ENCODE data around the gene DMXL1. TPM values are rescaled to one million over a fixed set of nuclear protein-coding genes. Genes with fewer than 3 reads are reported as not detected.

DMXL1 gene
- total RNA-seq, 1 experiment from 2014 or later = 20.6 TPM

DNA sequence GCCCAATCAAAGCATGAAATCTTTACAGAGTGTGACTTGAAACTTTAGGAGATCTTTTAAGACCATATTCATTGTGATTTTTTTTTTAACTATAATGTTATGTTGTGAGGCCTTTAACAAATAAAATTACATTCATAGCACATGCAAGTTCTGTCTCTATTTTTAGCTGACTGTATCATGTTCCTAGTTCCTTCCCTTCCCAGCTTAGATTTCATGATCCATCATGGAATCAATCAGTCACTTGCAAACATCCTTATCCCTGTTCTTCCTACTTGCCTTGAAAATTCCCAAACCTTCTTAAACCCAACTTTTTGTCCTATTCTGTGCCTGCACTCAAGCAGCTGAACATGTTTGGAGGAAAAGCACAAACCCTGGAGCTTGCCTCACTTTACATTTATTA, 141.8 kb downstream of the DMXL1 start:
- Histone ChIP-seq H3K4me1 (ENCODE audit: insufficient read depth, low read length) (no peaks in the 10 kb centered on the region), H3K79me2 (ENCODE audit: low read length) (no peaks in the 10 kb centered on the region)
- POLR2A ChIA-PET (ENCODE audit: unreplicated experiment) = no interaction called here

DNA sequence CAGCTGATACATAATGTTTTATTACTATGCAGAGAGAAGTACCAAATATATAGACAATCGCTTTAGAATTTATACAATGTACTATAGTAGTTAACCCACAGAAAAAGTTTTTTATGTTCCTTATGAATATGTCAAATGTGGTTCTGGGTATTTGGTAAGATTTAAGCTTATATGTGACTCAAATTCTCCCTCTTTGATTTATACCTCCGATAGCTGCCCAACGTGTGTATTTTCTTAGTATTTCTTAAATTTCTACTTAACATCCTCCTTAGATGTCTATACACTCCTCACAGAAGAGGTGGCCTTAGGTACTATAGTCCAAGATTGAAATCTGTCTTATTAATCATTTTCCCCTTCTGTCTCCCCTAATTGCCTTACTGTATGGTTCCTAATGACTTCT, 146.3 kb downstream of the DMXL1 start:
- POLR2A ChIA-PET (ENCODE audit: unreplicated experiment) = no interaction called here
- CTCF ChIA-PET = no interaction called here
- intact Hi-C loops (cut with micrococcal nuclease) = loop anchor here (5.0 to 10.0 kb wide), 2 partner anchors 45 to 232 kb away; partner anchors contain the start of gene DTWD2

More for the DNA sequence above, 141.8 kb downstream of the DMXL1 start:
- no peaks in the 10 kb centered on the region for H3K27me3 ChIP-seq (ENCODE audit: low read length)
- H3K9me2 ChIP-seq (replicated peaks; ENCODE audit: low read length) = no peaks in the 10 kb centered on the region
- no peak overlapping the region for H3K9ac ChIP-seq (ENCODE audit: low read length)
- no peaks in the 10 kb centered on the region for H3F3A ChIP-seq (ENCODE audit: low read length, unreplicated experiment)
- DNase-seq (no peak), ATAC-seq (no peak)
- no peaks in the 10 kb centered on the region for H3K36me3 ChIP-seq (ENCODE audit: low read depth, low read length)
- no peaks in the 10 kb centered on the region for H4K20me1 ChIP-seq (ENCODE audit: low read length)
- TF ChIP-seq EZH2phosphoT487 (IDR thresholded peaks at IDR 0.05; ENCODE audit: borderline replicate concordance, low read length) (no peak), EZH2 (IDR thresholded peaks at IDR 0.05; ENCODE audit: low read length, unreplicated experiment) (no peak), CTCF (conservative IDR thresholded peaks at IDR 0.05; ENCODE audit: low read depth, low read length) (no peak)
- H3K4me2 ChIP-seq (ENCODE audit: low read length) = no peak overlapping the region
- BruUV-seq (replicated peaks) = no TSS peak
- H3K27ac ChIP-seq (ENCODE audit: low read length) = no peak overlapping the region
- H3K4me3 ChIP-seq (ENCODE audit: low read length) = no peak overlapping the region
- no peaks in the 10 kb centered on the region for H3K9me3 ChIP-seq (ENCODE audit: low read length)
- H2AFZ ChIP-seq (ENCODE audit: low read length) = no peak overlapping the region
- intact Hi-C loops (cut with micrococcal nuclease) = loop anchor here (10.0 kb wide), 1 partner anchor 228 kb away; the partner anchor contains the start of gene DTWD2
- CTCF ChIA-PET = no interaction called here

More for the DNA sequence above, 146.3 kb downstream of the DMXL1 start:
- no peak for TF ChIP-seq CTCF (conservative IDR thresholded peaks at IDR 0.05; ENCODE audit: low read depth, low read length)
- no peak for TF ChIP-seq EZH2 (IDR thresholded peaks at IDR 0.05; ENCODE audit: low read length, unreplicated experiment)
- TF ChIP-seq EZH2phosphoT487 (IDR thresholded peaks at IDR 0.05; ENCODE audit: borderline replicate concordance, low read length) = no peak
- Histone ChIP-seq H3F3A (ENCODE audit: low read length, unreplicated experiment) (no peaks in the 10 kb centered on the region), H3K4me1 (ENCODE audit: insufficient read depth, low read length) (peaks cover 8% of the 10 kb centered on the region), H3K4me3 (ENCODE audit: low read length) (no peak overlapping the region), H4K20me1 (ENCODE audit: low read length) (no peaks in the 10 kb centered on the region), H2AFZ (ENCODE audit: low read length) (no peak overlapping the region), H3K9me3 (ENCODE audit: low read length) (no peaks in the 10 kb centered on the region), H3K27me3 (ENCODE audit: low read length) (no peaks in the 10 kb centered on the region), H3K36me3 (ENCODE audit: low read depth, low read length) (no peaks in the 10 kb centered on the region), H3K9ac (ENCODE audit: low read length) (no peak overlapping the region), H3K27ac (ENCODE audit: low read length) (no peak overlapping the region), H3K4me2 (ENCODE audit: low read length) (no peak overlapping the region), H3K79me2 (ENCODE audit: low read length) (no peaks in the 10 kb centered on the region), H3K9me2 (replicated peaks; ENCODE audit: low read length) (no peaks in the 10 kb centered on the region)
- no TSS peak for BruUV-seq (replicated peaks)
- ATAC-seq (no peak), DNase-seq (no peak)
